H9 (cell line): Measurements from ENCODE around the gene SLCO2A1. TPM values are rescaled to one million over a fixed set of nuclear protein-coding genes. Genes with fewer than 3 reads are reported as not detected.

Source experiments
- DNase-seq: peaks from one replicate; pipeline ENCODE4 v3.0.0-alpha.2; 2017
- H2AFZ ChIP-seq: one replicate; pipeline ENCODE4 v1.6.1; 2013; ENCODE audit warnings: mild to moderate bottlenecking, low read length, control low read depth, moderate library complexity
- H2AK5ac ChIP-seq: 2 replicates; pipeline ENCODE4 v1.6.1; 2013; ENCODE audit warnings: low read length, control low read depth, mixed read lengths; ENCODE audit not compliant: insufficient read length
- H2BK120ac ChIP-seq: one replicate; pipeline ENCODE4 v1.6.1; 2013; ENCODE audit warnings: low read depth, mild to moderate bottlenecking, low read length, control low read depth, inconsistent platforms; ENCODE audit not compliant: poor library complexity, severe bottlenecking
- H2BK12ac ChIP-seq: 2 replicates; pipeline ENCODE4 v1.6.1; 2013; ENCODE audit warnings: low read length, control low read depth, mixed read lengths, low read depth; ENCODE audit not compliant: insufficient read length
- H2BK15ac ChIP-seq: 2 replicates; pipeline ENCODE4 v1.6.1; 2013; ENCODE audit warnings: low read depth, low read length, control low read depth
- H2BK20ac ChIP-seq: one replicate; pipeline ENCODE4 v1.6.1; 2013; ENCODE audit warnings: low read depth, mild to moderate bottlenecking, low read length, control low read depth, inconsistent platforms; ENCODE audit not compliant: poor library complexity, severe bottlenecking
- H2BK5ac ChIP-seq: 2 replicates; pipeline ENCODE4 v1.6.1; 2013; ENCODE audit warnings: low read length, control low read depth, mixed read lengths; ENCODE audit not compliant: insufficient read length
- H3K14ac ChIP-seq: 2 replicates; pipeline ENCODE4 v1.6.1; 2013; ENCODE audit warnings: low read length, control low read depth; ENCODE audit not compliant: insufficient read depth
- H3K18ac ChIP-seq: 2 replicates; pipeline ENCODE4 v1.6.1; 2013; ENCODE audit warnings: low read depth, mild to moderate bottlenecking, mixed read lengths, low read length, control low read depth; ENCODE audit not compliant: insufficient read length
- H3K23ac ChIP-seq: 2 replicates; pipeline ENCODE4 v1.6.1; 2013; ENCODE audit warnings: low read length, control low read depth, mixed read lengths, low read depth; ENCODE audit not compliant: insufficient read length
- H3K23me2 ChIP-seq: 2 replicates; pipeline ENCODE4 v1.6.1; 2013; ENCODE audit warnings: low read depth, mild to moderate bottlenecking, mixed read lengths, low read length, control low read depth; ENCODE audit not compliant: insufficient read length, poor library complexity, severe bottlenecking
- H3K27ac ChIP-seq: 2 replicates; pipeline ENCODE4 v1.5.1; 2013; ENCODE audit warnings: low read length, control low read depth, mixed read lengths, low read depth; ENCODE audit not compliant: insufficient read length
- H3K27me3 ChIP-seq: 2 replicates; pipeline ENCODE4 v1.6.1; 2013; ENCODE audit warnings: low read length, control low read depth, inconsistent platforms; ENCODE audit not compliant: insufficient read depth
- H3K4ac ChIP-seq: 2 replicates; pipeline ENCODE4 v1.6.1; 2013; ENCODE audit warnings: low read depth, mild to moderate bottlenecking, control low read depth, inconsistent platforms, low read length, moderate library complexity
- H3K4me1 ChIP-seq: 2 replicates; pipeline ENCODE4 v1.6.1; 2013; ENCODE audit warnings: low read length, control low read depth, inconsistent platforms; ENCODE audit not compliant: insufficient read depth
- H3K4me2 ChIP-seq: 2 replicates; pipeline ENCODE4 v1.6.1; 2013; ENCODE audit warnings: low read length, control low read depth, mixed read lengths; ENCODE audit not compliant: insufficient read length, insufficient read depth
- H3K56ac ChIP-seq: 2 replicates; pipeline ENCODE4 v1.6.1; 2013; ENCODE audit warnings: low read depth, mild to moderate bottlenecking, mixed read lengths, low read length, control low read depth; ENCODE audit not compliant: insufficient read length
- H3K79me1 ChIP-seq: 2 replicates; pipeline ENCODE4 v1.6.1; 2013; ENCODE audit warnings: low read depth, mild to moderate bottlenecking, moderate library complexity, low read length, control low read depth, inconsistent platforms; ENCODE audit not compliant: insufficient read depth, poor library complexity, severe bottlenecking
- H3K79me2 ChIP-seq: 2 replicates; pipeline ENCODE4 v1.6.1; 2013; ENCODE audit warnings: low read length, control low read depth, inconsistent platforms; ENCODE audit not compliant: insufficient read depth
- H3K9ac ChIP-seq: 2 replicates; pipeline ENCODE4 v1.6.1; 2013; ENCODE audit warnings: low read length, control low read depth, mixed read lengths; ENCODE audit not compliant: insufficient read length; ENCODE audit errors: extremely low read depth
- H3K9me3 ChIP-seq: one replicate; pipeline ENCODE4 v1.6.1; 2013; ENCODE audit warnings: low read depth, low read length, inconsistent platforms; ENCODE audit not compliant: control insufficient read depth
- H3T11ph ChIP-seq: one replicate; pipeline ENCODE4 v1.6.1; 2013; ENCODE audit warnings: mild to moderate bottlenecking, low read length, control low read depth, inconsistent platforms
- H4K20me1 ChIP-seq: one replicate; pipeline ENCODE4 v1.6.1; 2013; ENCODE audit not compliant: control insufficient read depth, insufficient read length, insufficient read depth
- H4K5ac ChIP-seq: 2 replicates; pipeline ENCODE4 v1.6.1; 2013; ENCODE audit warnings: low read depth, mild to moderate bottlenecking, mixed read lengths, low read length, control low read depth; ENCODE audit not compliant: insufficient read length
- H4K8ac ChIP-seq: replicated peaks from 2 replicates; pipeline ENCODE4 v1.6.1; 2013; ENCODE audit warnings: low read length, control low read depth, mixed read lengths, low read depth; ENCODE audit not compliant: insufficient read length
- H4K91ac ChIP-seq: 2 replicates; pipeline ENCODE4 v1.6.1; 2013; ENCODE audit warnings: low read depth, mild to moderate bottlenecking, moderate library complexity, mixed read lengths, low read length, control low read depth; ENCODE audit not compliant: insufficient read length
- H3K27ac Mint-ChIP-seq, 3 experiments: 2 replicates in 2 of 3; 3 replicates in 1 of 3; pipeline ENCODE4 v1.8.0; 2020 to 2021; ENCODE audit warnings: mixed read lengths in 3 of 3, mild to moderate bottlenecking in 1 of 3, moderate library complexity in 1 of 3
- H3K27me3 Mint-ChIP-seq: 2 replicates; pipeline ENCODE4 v1.8.0; 2021; ENCODE audit warnings: low read depth, mild to moderate bottlenecking, moderate library complexity, mixed read lengths
- H3K36me3 Mint-ChIP-seq, 3 experiments: 2 replicates in 2 of 3; 3 replicates in 1 of 3; pipeline ENCODE4 v1.8.0; 2020 to 2021; ENCODE audit warnings: low read depth in 3 of 3, mixed read lengths in 3 of 3; ENCODE audit not compliant: insufficient read depth in 1 of 3
- H3K4me1 Mint-ChIP-seq, 2 experiments: 2 replicates each; pipeline ENCODE4 v1.8.0; 2020; ENCODE audit warnings: mixed read lengths in 2 of 2
- H3K4me3 Mint-ChIP-seq, 2 experiments: 2 replicates in 1 of 2; 3 replicates in 1 of 2; pipeline ENCODE4 v1.8.0; 2020 to 2021; ENCODE audit warnings: mild to moderate bottlenecking in 2 of 2, mixed read lengths in 2 of 2, moderate library complexity in 1 of 2
- H3K9me3 Mint-ChIP-seq, 2 experiments: 2 replicates in 1 of 2; 3 replicates in 1 of 2; pipeline ENCODE4 v1.8.0; 2020; ENCODE audit warnings: mild to moderate bottlenecking in 2 of 2, mixed read lengths in 2 of 2, moderate library complexity in 1 of 2
- WGBS: extraction: QIAGEN DNeasy Blood & Tissue Kit; methylation state at CpG from one replicate; pipeline ENCODE4 v1.1.7; 2013; ENCODE audit warnings: missing lambda C conversion rate, low lambda C conversion rate, mixed read lengths; ENCODE audit not compliant: insufficient read length; ENCODE audit errors: extremely low coverage; 5-methylcytosine and 5-hydroxymethylcytosine counted together
- total RNA-seq: library from RNA; stranded (reverse); gene quantifications from 2 replicates; pipeline ENCODE4 v1.2.1, GENCODE V29; 2021
- TF ChIP-seq, protein P1 (sequence below): fragments of 200-600 bp; sonication (generic); conservative IDR thresholded peaks from 3 replicates; pipeline ENCODE4 v1.8.0; 2021; ENCODE audit warnings: antibody characterized with exemption, mild to moderate bottlenecking

SLCO2A1 gene
- total RNA-seq, 1 experiment from 2014 or later: 0.98 TPM

DNA sequence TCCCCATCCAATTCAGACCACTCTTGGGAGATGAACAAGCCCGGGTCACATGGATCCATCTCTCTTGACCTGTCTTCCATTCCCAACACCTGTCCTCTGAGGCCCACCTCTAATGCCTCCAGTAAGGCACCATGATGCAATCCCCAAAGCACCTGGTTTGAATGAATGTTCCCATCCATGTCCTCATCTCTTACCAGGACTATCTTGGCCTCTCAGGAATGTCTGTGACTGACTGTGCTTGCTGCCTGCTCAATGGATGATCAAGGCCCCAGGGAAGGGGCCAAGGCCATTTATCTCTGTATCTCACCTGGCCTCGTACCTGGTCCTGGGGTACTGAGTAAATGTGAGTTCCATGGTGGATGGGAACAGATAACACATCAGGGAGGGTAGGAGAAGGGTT lies 49.7 kb downstream of the SLCO2A1 start:
- Histone ChIP-seq H3K27me3 (no peaks in the 10 kb centered on the region), H4K20me1 (peaks cover 2% of the 10 kb centered on the region), H3K79me2 (no peaks in the 10 kb centered on the region), H3K4ac (no peak overlapping the region), H2BK12ac (no peak overlapping the region), H4K91ac (no peak overlapping the region), H3K23me2 (no peaks in the 10 kb centered on the region), H3K56ac (no peak overlapping the region), H3K23ac (no peak overlapping the region), H4K5ac (no peak overlapping the region), H3K27ac (no peak overlapping the region), H3K18ac (no peak overlapping the region), H3K14ac (no peak overlapping the region), H3T11ph (no peak overlapping the region), H3K9ac (no peak overlapping the region), H2BK20ac (no peak overlapping the region), H2BK15ac (no peak overlapping the region), H2AFZ (no peak overlapping the region), H2BK120ac (no peak overlapping the region), H3K4me1 (0 out of 2 replicates have a peak, but pooled peaks cover under 1% of the 10 kb centered on the region), H3K79me1 (no peaks in the 10 kb centered on the region), H4K8ac (no peak overlapping the region), H2BK5ac (no peak overlapping the region), H2AK5ac (no peak overlapping the region), H3K9me3 (no peaks in the 10 kb centered on the region), H3K4me2 (no peak overlapping the region)
- no CpG with 5 or more reads among the region's 2 CpGs for WGBS
- H3K4me3 Mint-ChIP-seq: no peak overlapping the region
- TF ChIP-seq, protein P1, sequence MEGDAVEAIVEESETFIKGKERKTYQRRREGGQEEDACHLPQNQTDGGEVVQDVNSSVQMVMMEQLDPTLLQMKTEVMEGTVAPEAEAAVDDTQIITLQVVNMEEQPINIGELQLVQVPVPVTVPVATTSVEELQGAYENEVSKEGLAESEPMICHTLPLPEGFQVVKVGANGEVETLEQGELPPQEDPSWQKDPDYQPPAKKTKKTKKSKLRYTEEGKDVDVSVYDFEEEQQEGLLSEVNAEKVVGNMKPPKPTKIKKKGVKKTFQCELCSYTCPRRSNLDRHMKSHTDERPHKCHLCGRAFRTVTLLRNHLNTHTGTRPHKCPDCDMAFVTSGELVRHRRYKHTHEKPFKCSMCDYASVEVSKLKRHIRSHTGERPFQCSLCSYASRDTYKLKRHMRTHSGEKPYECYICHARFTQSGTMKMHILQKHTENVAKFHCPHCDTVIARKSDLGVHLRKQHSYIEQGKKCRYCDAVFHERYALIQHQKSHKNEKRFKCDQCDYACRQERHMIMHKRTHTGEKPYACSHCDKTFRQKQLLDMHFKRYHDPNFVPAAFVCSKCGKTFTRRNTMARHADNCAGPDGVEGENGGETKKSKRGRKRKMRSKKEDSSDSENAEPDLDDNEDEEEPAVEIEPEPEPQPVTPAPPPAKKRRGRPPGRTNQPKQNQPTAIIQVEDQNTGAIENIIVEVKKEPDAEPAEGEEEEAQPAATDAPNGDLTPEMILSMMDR: no peak
- H3K27ac Mint-ChIP-seq: no peak overlapping the region
- peaks cover 10% of the 10 kb centered on the region for H3K27me3 Mint-ChIP-seq
- no peaks in the 10 kb centered on the region; a peak in 1 of 7 replicates for H3K36me3 Mint-ChIP-seq
- peaks cover 11 to 12% of the 10 kb centered on the region in 2 experiments for H3K4me1 Mint-ChIP-seq
- DNase-seq: no peak
- no peaks in the 10 kb centered on the region; a peak in 1 of 5 replicates for H3K9me3 Mint-ChIP-seq
